SK-N-SH treated with all-trans-retinoic acid at 6 μM for 48 hours (cell line): Measurements from ENCODE around the gene CLSTN2.

ENCODE experiments used
- ARNTL ChIP-seq: fragments of 450-650 bp; formaldehyde crosslinking; IDR thresholded peaks from 2 replicates; pipeline ENCODE4 v1.5.0; 2020; ENCODE audit warnings: low read depth, mild to moderate bottlenecking, moderate library complexity, borderline replicate concordance
- BACH2 ChIP-seq: fragments of 250-450 bp; sonication (Bioruptor Pico); IDR thresholded peaks from 2 replicates; pipeline ENCODE4 v1.9.0; 2021; ENCODE audit warnings: mild to moderate bottlenecking, borderline replicate concordance
- GLIS3 ChIP-seq: fragments of 250-450 bp; sonication (Bioruptor Pico); IDR thresholded peaks from 2 replicates; pipeline ENCODE4 v1.5.0; 2020; ENCODE audit warnings: mild to moderate bottlenecking, moderate library complexity
- TCF4 ChIP-seq: fragments of 250-450 bp; sonication (Bioruptor Pico); IDR thresholded peaks from 2 replicates; pipeline ENCODE4 v1.8.0; 2021; ENCODE audit warnings: mild to moderate bottlenecking, moderate library complexity, borderline replicate concordance
- ZC3H10 ChIP-seq: fragments of 250-450 bp; sonication (Bioruptor Pico); IDR thresholded peaks from 2 replicates; pipeline ENCODE4 v1.5.1; 2021; ENCODE audit warnings: mild to moderate bottlenecking, moderate library complexity
- ZFP3 ChIP-seq: fragments of 250-450 bp; sonication (Bioruptor Pico); IDR thresholded peaks from 2 replicates; pipeline ENCODE4 v1.5.0; 2020; ENCODE audit warnings: mild to moderate bottlenecking, moderate library complexity
- ZNF70 ChIP-seq: fragments of 450-650 bp; formaldehyde crosslinking; IDR thresholded peaks from 2 replicates; pipeline ENCODE4 v1.5.0; 2020; ENCODE audit warnings: mild to moderate bottlenecking, moderate library complexity
- TF ChIP-seq, protein P1 (sequence below): fragments of 250-450 bp; sonication (Bioruptor Pico); IDR thresholded peaks from 2 replicates; pipeline ENCODE4 v1.8.0; 2020; ENCODE audit warnings: mild to moderate bottlenecking, moderate library complexity, borderline replicate concordance
- TF ChIP-seq, protein P2 (sequence below): fragments of 250-450 bp; sonication (Bioruptor Pico); IDR thresholded peaks from 2 replicates; pipeline ENCODE4 v1.5.0; 2020; ENCODE audit warnings: mild to moderate bottlenecking, moderate library complexity

DNA sequence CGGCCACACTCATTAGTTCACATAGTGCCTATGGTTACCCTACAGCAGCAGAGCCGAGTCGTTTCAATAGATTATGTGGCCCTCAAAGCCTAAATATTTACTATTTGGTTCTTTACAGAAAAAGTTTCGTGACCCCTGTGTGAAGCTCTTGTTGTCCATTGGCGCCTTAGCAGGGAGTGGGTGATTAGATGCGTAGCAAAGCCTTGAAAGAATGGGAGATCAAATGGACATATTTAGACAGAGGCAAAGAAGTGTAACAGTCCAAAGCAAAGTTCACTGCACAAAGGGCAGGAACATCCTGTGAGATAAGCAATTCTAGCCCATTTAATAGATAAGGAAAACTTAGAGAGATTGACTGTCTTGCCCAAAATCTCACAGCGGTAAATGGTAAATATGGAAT is 495.5 kb downstream of the CLSTN2 start:
- TF ChIP-seq, protein P1, sequence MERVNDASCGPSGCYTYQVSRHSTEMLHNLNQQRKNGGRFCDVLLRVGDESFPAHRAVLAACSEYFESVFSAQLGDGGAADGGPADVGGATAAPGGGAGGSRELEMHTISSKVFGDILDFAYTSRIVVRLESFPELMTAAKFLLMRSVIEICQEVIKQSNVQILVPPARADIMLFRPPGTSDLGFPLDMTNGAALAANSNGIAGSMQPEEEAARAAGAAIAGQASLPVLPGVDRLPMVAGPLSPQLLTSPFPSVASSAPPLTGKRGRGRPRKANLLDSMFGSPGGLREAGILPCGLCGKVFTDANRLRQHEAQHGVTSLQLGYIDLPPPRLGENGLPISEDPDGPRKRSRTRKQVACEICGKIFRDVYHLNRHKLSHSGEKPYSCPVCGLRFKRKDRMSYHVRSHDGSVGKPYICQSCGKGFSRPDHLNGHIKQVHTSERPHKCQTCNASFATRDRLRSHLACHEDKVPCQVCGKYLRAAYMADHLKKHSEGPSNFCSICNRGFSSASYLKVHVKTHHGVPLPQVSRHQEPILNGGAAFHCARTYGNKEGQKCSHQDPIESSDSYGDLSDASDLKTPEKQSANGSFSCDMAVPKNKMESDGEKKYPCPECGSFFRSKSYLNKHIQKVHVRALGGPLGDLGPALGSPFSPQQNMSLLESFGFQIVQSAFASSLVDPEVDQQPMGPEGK: no peak
- TF ChIP-seq ZFP3 (CRISPR knock-in tag): no peak
- TF ChIP-seq ZC3H10: no peak
- TF ChIP-seq ZNF70 (CRISPR knock-in tag): no peak
- no peak for TF ChIP-seq ARNTL (CRISPR knock-in tag)
- TF ChIP-seq BACH2 (CRISPR knock-in tag): no peak
- TF ChIP-seq, protein P2, sequence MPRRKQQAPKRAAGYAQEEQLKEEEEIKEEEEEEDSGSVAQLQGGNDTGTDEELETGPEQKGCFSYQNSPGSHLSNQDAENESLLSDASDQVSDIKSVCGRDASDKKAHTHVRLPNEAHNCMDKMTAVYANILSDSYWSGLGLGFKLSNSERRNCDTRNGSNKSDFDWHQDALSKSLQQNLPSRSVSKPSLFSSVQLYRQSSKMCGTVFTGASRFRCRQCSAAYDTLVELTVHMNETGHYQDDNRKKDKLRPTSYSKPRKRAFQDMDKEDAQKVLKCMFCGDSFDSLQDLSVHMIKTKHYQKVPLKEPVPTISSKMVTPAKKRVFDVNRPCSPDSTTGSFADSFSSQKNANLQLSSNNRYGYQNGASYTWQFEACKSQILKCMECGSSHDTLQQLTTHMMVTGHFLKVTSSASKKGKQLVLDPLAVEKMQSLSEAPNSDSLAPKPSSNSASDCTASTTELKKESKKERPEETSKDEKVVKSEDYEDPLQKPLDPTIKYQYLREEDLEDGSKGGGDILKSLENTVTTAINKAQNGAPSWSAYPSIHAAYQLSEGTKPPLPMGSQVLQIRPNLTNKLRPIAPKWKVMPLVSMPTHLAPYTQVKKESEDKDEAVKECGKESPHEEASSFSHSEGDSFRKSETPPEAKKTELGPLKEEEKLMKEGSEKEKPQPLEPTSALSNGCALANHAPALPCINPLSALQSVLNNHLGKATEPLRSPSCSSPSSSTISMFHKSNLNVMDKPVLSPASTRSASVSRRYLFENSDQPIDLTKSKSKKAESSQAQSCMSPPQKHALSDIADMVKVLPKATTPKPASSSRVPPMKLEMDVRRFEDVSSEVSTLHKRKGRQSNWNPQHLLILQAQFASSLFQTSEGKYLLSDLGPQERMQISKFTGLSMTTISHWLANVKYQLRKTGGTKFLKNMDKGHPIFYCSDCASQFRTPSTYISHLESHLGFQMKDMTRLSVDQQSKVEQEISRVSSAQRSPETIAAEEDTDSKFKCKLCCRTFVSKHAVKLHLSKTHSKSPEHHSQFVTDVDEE (CRISPR knock-in tag): no peak
- no peak for TF ChIP-seq GLIS3 (CRISPR knock-in tag)
- no peak for TF ChIP-seq TCF4 (CRISPR knock-in tag)
